Muscle of arm (tissue), 12 donors: ENCODE results near the gene GATD1. TPM values are rescaled to one million over a fixed set of nuclear protein-coding genes. Genes with fewer than 3 reads are reported as not detected.

Source experiments
- polyA plus RNA-seq, 12 donors: library from polyadenylated mRNA; unstranded; fragments of 120-200 nt; gene quantifications; one replicate each; pipeline ENCODE4 v1.2.1, GENCODE V29; 2013; ENCODE audit not compliant: insufficient read length in 12 of 12

The GATD1 gene
- polyA plus RNA-seq, 12 donors, result 32.8 to 54.7 (median 36.4) TPM; not detected in 1

Other genes with a start within 250 kb of the GATD1 start
- 100 to 1,000 TPM in 6 of 12 donors, 10 to 100 TPM in 5, not detected in 1; 62.1 to 123 (median 101) TPM for gene HRAS, start 241.9 kb downstream of the GATD1 start, polyA plus RNA-seq
- 1 to 10 TPM in 10 of 12 donors, not detected in 2; 1.7 to 8.2 (median 4.3) TPM for gene LRRC56, start 240.0 kb downstream of the GATD1 start, polyA plus RNA-seq
- gene LMNTD2, start 216.7 kb downstream of the GATD1 start, polyA plus RNA-seq, result 1 to 10 TPM in 1 of 12 donors, under 1 TPM in 9, not detected in 2; 0.17 to 2.5 (median 0.50) TPM
- gene RASSF7, start 216.5 kb downstream of the GATD1 start, polyA plus RNA-seq, result 10 to 100 TPM in 1 of 12 donors, 1 to 10 TPM in 10, not detected in 1; 1.7 to 15.5 (median 2.4) TPM
- gene PHRF1, start 201.0 kb downstream of the GATD1 start, polyA plus RNA-seq, result 10 to 100 TPM in 11 of 12 donors, not detected in 1; 13.6 to 31.4 (median 14.8) TPM
- gene IRF7, start 161.5 kb downstream of the GATD1 start, polyA plus RNA-seq, result 10 to 100 TPM in 5 of 12 donors, 1 to 10 TPM in 6, not detected in 1; 6.6 to 15.3 (median 9.9) TPM
- gene CDHR5, start 152.5 kb downstream of the GATD1 start, polyA plus RNA-seq, result 100 to 1,000 TPM in 1 of 12 donors, 1 to 10 TPM in 7, under 1 TPM in 3, not detected in 1; 0.49 to 137 (median 1.7) TPM
- gene SCT, start 150.3 kb downstream of the GATD1 start, polyA plus RNA-seq, result 100 to 1,000 TPM in 1 of 12 donors, 10 to 100 TPM in 9, not detected in 2; 17.6 to 109 (median 52.1) TPM
- under 1 TPM in 9 of 12 donors, not detected in 3; 0.36 to 0.98 (median 0.71) TPM for gene DRD4, start 140.2 kb downstream of the GATD1 start, polyA plus RNA-seq
- 10 to 100 TPM in 11 of 12 donors, not detected in 1; 20.7 to 41.0 (median 24.3) TPM for gene DEAF1, start 82.3 kb downstream of the GATD1 start, polyA plus RNA-seq
- 10 to 100 TPM in 11 of 12 donors, not detected in 1; 13.0 to 34.8 (median 18.9) TPM for gene TMEM80, start 81.7 kb downstream of the GATD1 start, polyA plus RNA-seq
- gene EPS8L2, start 71.3 kb downstream of the GATD1 start, polyA plus RNA-seq, result 10 to 100 TPM in 4 of 12 donors, 1 to 10 TPM in 7, not detected in 1; 1.2 to 54.4 (median 2.7) TPM
- 100 to 1,000 TPM in 1 of 12 donors, 10 to 100 TPM in 10, not detected in 1; 53.5 to 102 (median 62.2) TPM for gene TALDO1, start 30.0 kb downstream of the GATD1 start, polyA plus RNA-seq
- gene CEND1, start 12.6 kb upstream of the GATD1 start, polyA plus RNA-seq, result under 1 TPM in 10 of 12 donors, not detected in 2; 0.13 to 0.77 (median 0.36) TPM
- 10 to 100 TPM in 6 of 12 donors, 1 to 10 TPM in 5, not detected in 1; 7.9 to 15.5 (median 10.6) TPM for gene SLC25A22, start 20.8 kb upstream of the GATD1 start, polyA plus RNA-seq
- 10 to 100 TPM in 1 of 12 donors, 1 to 10 TPM in 10, not detected in 1; 4.5 to 11.4 (median 6.5) TPM for gene PIDD1, start 27.7 kb upstream of the GATD1 start, polyA plus RNA-seq
- gene RPLP2, start 32.5 kb upstream of the GATD1 start, polyA plus RNA-seq, result 1,000 to 10,000 TPM; 1,154 to 1,810 (median 1,407) TPM
- 10 to 100 TPM in 11 of 12 donors, not detected in 1; 19.5 to 40.3 (median 23.8) TPM for gene PNPLA2, start 41.4 kb upstream of the GATD1 start, polyA plus RNA-seq
- gene CRACR2B, start 50.4 kb upstream of the GATD1 start, polyA plus RNA-seq, result 10 to 100 TPM in 5 of 12 donors, 1 to 10 TPM in 6, not detected in 1; 5.8 to 34.3 (median 9.8) TPM
- gene CD151, start 55.5 kb upstream of the GATD1 start, polyA plus RNA-seq, result 100 to 1,000 TPM in 10 of 12 donors, 10 to 100 TPM in 1, not detected in 1; 75.9 to 300 (median 133) TPM
- 100 to 1,000 TPM in 6 of 12 donors, 10 to 100 TPM in 5, not detected in 1; 78.8 to 121 (median 100) TPM for gene POLR2L, start 65.0 kb upstream of the GATD1 start, polyA plus RNA-seq
- 100 to 1,000 TPM in 1 of 12 donors, 10 to 100 TPM in 10, not detected in 1; 35.8 to 102 (median 46.9) TPM for gene TSPAN4, start 65.4 kb upstream of the GATD1 start, polyA plus RNA-seq
- 10 to 100 TPM in 11 of 12 donors, not detected in 1; 45.9 to 70.1 (median 58.2) TPM for gene CHID1, start 133.3 kb upstream of the GATD1 start, polyA plus RNA-seq
- gene AP2A2, start 148.4 kb upstream of the GATD1 start, polyA plus RNA-seq, result 100 to 1,000 TPM in 1 of 12 donors, 10 to 100 TPM in 10, not detected in 1; 39.8 to 131 (median 46.5) TPM